Thyroid gland (tissue), 4 donors: ENCODE measurements around the gene ZNF785.

Experiments used
- CTCF ChIP-seq, 6 experiments: fragments of 200-600 bp in 3 of 6; fragments of 450-650 bp in 3 of 6; sonication (generic) in 3 of 6; IDR thresholded peaks; one replicate each; pipeline ENCODE4 v1.5.1; 2016 to 2019; ENCODE audit warnings: antibody characterized with exemption in 6 of 6, mild to moderate bottlenecking in 2 of 6, inconsistent platforms in 1 of 6, moderate library complexity in 1 of 6
- POLR2A ChIP-seq, 2 donors: fragments of 450-650 bp; IDR thresholded peaks; one replicate each; pipeline ENCODE4 v1.6.1; 2017; ENCODE audit warnings: antibody characterized with exemption in 2 of 2, mild to moderate bottlenecking in 2 of 2, moderate library complexity in 1 of 2

DNA sequence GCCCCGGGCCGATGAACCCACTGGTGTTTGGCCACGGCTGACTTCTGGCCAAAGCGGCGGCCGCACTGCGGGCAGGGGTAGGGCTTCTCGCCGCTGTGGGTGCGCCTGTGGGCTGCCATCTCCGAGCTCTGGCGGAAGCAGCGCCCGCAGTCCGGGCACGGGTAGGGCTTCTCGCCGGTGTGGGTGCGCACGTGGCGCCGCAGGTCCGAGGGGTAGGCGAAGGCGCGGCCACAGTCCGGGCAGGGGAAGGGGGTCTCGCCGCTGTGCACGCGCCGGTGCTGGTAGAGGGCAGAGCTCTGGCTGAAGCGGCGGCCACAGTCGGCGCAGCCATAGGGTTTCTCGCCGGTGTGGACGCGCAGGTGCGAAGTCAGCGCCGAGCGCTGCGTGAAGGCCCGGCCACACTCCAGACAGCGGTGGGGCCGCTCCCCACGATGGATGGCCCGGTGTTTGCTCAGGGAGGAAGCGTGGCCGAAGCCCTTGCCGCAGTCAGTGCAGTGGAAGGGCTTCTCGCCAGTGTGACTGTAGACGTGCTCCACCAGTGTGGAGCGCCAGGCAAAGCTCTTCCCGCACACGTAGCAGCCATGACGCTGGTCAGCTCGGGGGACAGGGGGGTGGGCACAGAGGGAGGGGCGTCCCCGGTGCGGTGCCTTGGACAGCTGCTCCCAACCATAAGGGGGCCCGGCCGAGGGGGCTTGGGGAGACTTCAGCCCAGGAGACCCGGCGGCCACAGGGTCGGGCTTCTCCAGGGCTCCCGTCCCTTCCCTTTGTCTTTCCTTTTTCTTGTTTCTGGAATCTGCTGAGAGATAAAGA, 30.0 kb downstream of the ZNF785 start:
- peak in 1 of 6 experiments; percentile 2 for TF ChIP-seq CTCF (IDR thresholded peaks at IDR 0.05)
- TF ChIP-seq POLR2A (IDR thresholded peaks at IDR 0.05): no peak
